ENCODE data around the gene TNIK.

Gene TNIK

DNA sequence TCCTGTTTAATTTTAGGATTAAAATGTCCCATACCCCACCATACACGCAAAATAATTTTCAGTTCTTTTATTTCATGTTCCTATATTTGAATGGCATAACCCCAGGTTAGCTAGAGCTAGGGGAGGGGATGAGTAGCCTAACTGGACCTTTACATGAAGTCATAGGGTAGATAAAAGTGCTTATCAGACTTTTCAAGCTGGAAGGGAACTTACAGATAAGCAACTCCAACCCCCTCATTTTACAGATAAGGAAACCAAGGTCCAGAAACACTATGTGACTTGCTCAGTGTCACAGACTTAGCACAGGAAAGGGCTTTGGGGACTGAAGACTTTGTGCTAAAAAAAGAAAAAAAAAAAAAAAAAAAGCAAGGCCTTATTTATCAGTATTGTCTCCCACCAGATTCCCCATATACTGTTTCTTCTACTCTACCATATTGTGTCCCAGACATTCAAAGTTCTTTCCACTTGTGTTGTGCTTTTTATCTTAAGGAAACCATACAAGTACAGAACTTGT, 10.6 kb upstream of the TNIK start:
- Histone ChIP-seq H3K4me3 (no peak overlapping the region), H3K27ac (no peak overlapping the region)

GRCh38 chr3:171469376-171469775, 9.2 kb upstream of the TNIK start:
- H3K4me3 ChIP-seq = no peak overlapping the region
- H3K27ac ChIP-seq = no peak overlapping the region

- H3K27ac ChIP-seq = no peak overlapping the region
- H3K4me3 ChIP-seq = no peak overlapping the region
Observed at GRCh38 chr3:171468296-171468906, 8.2 kb upstream of the TNIK start.

- no peak overlapping the region for H3K27ac ChIP-seq
- H3K4me3 ChIP-seq = no peak overlapping the region
Observed at GRCh38 chr3:171465763-171466162, 5.6 kb upstream of the TNIK start.

GRCh38 chr3:171464462-171464861, 4.3 kb upstream of the TNIK start:
- Histone ChIP-seq H3K27ac (no peak overlapping the region), H3K4me3 (no peak overlapping the region)

DNA sequence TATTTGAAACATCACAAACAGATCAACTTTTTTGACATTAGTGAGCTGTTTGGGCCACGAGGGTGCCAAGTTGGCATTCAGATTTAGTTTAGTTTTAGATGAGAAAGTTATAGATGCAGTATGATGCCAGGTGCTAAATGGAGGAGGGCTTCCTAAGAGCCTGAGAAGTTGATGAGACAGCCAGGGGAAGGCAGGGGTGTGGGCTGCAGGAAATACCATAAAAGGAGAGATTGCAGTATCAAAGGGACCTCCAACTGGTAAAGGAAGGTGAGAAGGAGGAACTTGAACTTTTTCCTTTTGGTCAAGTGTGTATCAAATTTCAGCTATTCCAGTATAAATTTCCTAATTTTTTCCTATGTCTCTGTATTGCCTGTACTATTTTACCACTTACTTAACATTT, 2.0 kb upstream of the TNIK start:
- Histone ChIP-seq H3K27ac (no peak overlapping the region), H3K4me3 (no peak overlapping the region)

- Histone ChIP-seq H3K27ac (peak overlapping the region in 4 of 21 experiments; percentile 70 to 84 (median 77)), H3K4me3 (peak overlapping the region in 6 of 7 experiments; percentile 49 to 77 (median 62))
Observed at GRCh38 chr3:171461525-171461917, 1.3 kb upstream of the TNIK start.

DNA sequence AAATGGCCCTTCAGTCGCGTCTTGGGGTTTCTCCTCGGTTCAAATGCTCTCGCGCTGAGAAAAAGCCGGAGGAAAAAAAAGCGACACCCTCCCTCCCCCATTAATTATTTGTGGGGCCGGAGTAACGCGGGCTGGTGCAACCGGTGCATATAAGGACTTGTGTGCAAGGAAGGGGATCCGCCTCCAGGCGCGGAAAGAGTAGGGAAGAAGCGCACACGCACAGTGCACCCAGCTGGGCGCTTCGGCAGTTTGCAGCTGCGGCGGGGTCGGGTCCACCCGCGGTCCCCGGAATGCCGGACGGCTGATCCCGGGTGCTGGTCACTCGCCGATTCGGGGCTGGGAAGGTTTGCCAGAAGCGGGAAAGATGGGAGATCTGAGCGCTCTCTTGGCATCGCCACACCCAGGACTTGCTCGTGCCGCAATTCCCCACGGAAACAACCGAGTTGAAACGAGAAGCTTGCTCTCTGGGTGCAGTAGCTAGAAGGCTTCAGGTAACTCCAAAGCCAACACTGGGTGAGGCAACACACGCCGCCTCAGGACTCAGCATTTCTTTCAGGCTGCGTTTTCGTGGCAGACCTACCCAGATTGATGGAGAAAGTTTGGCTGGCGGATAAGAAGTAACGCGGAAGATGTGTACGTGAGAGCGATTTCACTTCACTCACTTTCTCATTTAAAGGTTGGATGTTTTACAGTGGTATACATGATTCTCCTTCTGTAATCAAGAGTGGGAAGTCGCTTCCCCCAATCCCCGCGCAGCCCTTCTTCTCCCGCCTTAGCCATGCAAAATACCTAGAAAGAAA, 720 bp upstream of the TNIK start:
- Histone ChIP-seq H3K27ac (peak overlapping the region in 16 of 21 experiments; percentile 11 to 84 (median 64)), H3K4me3 (peak overlapping the region; percentile 49 to 77 (median 65))

DNA sequence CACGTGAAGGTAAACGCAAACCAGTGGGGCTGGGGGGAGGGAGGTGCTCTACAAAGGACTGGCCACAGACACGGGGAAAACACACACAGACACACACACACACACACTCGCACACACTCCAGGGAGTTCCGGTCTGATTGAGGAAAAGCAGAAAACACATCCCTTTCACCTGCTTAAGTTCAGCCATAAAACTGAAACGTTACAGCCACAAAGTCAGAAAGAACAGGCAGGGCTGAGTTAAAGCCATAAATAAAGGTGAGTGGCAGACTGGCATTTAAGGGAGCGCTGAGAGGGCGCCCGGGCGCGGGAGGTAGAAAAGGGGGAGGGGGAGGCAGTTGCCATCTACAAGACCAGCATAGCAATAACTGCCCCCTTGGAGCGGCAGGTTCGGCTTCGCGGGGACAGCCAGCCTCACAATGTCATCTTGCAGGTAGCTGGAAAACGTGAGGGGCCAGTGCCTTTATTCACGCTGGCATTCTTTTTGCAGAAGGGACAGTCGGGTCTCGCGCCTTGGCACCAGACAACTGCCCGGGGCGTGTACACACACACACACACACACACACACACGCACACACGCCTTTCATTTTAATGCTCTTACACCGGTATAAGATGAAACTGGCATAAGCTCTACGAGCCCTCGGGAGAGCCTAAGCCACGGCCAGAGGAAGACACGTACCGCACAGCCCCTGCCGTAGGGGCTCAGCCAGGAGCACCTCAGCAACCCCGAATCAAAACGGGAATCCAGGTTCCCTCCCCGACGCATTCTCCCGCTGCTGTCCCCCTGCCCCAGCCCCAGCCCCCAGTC, 866 bp downstream of the TNIK start:
- H3K4me3 ChIP-seq = peak overlapping the region; percentile 49 to 77 (median 65)
- H3K27ac ChIP-seq = peak overlapping the region in 16 of 21 experiments; percentile 31 to 84 (median 64)

DNA sequence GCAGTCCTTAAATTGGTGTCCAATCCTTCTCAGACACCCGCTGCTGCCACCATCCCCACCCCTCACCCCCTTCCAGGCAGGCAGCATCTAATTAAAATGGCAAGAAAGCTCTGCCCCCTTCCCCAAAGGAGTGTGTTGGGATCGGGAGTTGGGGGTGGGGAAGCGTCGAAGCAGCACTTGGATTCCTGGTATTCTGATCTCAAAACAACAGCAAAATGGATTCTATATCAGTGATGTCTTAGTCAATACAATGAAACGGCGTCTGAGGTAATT, 1.4 kb downstream of the TNIK start:
- peak overlapping the region in 7 of 21 experiments; percentile 16 to 84 (median 74) for H3K27ac ChIP-seq

GRCh38 chr3:171458071-171458863, 1.9 kb downstream of the TNIK start:
- peak overlapping the region in 9 of 21 experiments; percentile 14 to 84 (median 63) for H3K27ac ChIP-seq
- H3K4me3 ChIP-seq = peak overlapping the region in 6 of 7 experiments; percentile 49 to 77 (median 66)

More for the DNA sequence above, 1.4 kb downstream of the TNIK start:
- H3K4me3 ChIP-seq = peak overlapping the region; percentile 49 to 77 (median 65)

- Histone ChIP-seq H3K4me3 (peak overlapping the region in 6 of 7 experiments; percentile 49 to 77 (median 66)), H3K27ac (peak overlapping the region in 9 of 21 experiments; percentile 7 to 84 (median 14))
Observed at GRCh38 chr3:171457607-171458061, 2.6 kb downstream of the TNIK start.

DNA sequence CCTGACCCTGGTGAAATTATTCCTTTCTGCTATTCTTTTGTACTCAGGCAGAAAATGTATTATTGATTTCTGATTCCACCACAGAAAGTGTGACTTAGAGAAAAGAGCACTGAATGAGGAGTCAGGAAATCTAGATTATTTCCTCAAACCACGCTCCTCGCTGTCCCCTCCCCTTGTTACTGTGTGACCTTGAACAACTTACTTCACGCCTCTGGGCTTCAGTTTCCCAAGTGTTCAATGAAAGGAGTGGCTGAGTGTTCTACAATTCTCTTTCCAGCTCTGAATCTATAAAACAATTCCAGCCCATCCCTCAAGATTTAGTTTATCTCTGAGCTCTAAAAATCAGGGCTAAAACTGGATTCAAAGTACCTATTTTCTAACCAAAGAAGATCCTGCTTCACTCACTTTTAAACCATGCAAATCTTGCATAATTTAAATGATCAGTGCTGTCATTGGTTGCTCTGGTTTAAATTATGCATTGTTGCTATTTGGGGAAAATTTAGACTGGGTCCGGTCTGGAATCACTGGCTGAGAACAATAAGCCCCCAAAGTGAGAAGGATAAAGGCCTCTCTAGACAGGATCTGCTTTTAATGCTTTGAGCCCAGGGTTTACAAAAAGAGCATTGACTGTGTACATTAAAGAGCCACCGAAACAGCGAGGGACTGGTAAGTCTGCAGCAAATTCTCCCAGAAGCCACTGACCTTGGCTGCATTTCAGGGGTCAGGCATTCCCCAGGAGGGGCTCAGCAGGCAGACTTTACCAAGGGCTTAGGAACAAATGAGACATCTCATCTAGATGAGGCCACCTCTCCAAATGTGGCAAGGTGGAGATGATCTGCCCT, 3.2 kb downstream of the TNIK start:
- Histone ChIP-seq H3K4me3 (no peak overlapping the region), H3K27ac (peak overlapping the region in 5 of 21 experiments; percentile 7 to 84 (median 8))

DNA sequence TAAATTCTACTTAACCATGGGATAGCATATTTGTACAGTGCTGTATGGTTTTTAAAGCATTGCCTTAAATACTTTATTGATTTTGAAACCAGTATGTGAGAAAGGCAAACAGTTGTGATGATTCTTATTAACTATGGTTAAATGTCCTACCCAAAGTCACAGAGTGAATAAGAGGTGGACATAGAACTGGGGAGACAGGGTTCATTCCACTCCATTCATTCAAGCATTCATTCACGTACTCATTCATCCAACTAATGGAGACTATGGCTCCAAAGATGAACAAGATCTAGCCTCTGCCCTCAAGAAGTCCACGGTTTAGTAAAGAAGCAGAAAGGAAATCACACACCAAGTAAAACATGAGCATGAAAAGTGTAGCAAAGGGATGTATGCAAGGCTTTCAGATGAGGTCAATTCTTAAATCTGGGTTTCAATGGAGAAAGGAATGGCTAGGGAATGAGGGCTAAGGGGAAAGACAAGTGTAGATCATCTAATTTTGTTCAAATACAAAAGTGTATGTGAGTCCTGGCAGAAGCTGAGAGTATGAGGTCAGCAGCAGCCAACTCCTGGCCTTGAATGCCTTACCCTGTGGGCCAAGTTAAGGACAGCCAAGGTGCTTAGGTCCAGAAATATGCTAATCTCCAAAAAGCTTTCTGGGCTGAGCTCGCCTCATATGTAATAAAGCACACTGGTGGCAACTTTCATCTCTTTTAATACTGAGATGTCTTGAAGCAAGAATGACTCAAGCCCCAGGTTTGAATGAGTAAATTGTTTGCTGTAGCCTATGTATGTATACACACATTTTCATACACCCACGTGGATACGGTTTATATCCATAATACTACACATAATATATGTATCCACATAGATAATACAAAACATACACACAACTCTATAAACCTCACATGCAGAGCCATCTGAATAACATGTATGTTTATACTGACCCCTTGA, 4.3 kb downstream of the TNIK start:
- Histone ChIP-seq H3K27ac (no peak overlapping the region), H3K4me3 (no peak overlapping the region)

GRCh38 chr3:171454041-171454440, 6.2 kb downstream of the TNIK start:
- H3K4me3 ChIP-seq = no peak overlapping the region
- no peak overlapping the region for H3K27ac ChIP-seq

DNA sequence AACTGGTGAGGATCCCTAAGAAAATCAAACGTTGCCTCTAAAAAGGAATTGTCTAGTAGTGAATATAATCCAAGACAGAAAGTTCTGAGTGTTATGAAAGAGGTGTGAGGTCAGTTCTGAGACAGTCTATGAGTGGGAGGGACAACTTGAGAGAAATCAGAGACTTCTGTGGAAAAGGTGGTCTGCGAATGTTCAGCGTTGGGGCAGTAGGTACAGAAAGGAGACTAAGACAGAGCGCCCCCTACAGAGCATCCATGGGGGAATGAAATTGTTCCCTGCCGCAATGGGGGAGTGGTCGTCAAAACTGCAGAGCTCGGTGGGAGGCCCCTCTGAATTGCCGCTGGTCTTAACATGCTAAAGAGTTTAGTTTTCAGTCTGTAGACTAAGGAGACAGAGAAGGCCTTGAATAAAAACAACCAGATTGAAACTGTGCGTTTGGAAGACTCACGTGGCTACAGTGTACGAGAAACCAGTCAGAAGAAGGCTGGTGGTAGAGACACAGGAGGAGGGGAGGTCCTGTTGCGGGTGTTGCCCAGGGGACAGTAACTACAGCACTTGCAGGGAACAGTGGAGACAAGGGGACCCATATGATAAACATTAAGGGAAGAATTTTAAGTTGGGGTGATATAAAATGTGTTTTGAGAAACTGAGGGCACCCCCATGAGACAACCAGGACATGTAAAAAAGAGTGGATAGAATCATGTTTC, 6.9 kb downstream of the TNIK start:
- Histone ChIP-seq H3K4me3 (no peak overlapping the region), H3K27ac (no peak overlapping the region)

DNA sequence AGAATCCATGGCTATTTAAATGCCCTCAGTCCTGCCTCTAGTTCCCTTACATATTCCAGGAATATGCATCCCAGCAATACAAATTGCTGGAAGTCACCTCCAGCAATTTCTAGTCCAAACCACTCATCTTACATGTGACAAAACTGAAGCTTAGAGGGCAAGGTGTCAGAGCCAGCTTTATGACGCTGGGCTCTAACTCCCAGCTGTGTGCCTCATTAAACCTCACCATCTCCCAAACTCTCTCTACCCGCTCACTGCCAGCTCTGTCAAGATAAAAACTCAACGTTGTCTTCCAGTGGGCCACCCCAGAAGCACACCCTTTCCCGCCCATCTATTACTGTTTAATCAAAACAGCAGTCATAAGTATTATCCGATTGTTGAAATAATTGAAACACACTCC, 7.9 kb downstream of the TNIK start:
- Histone ChIP-seq H3K4me3 (no peak overlapping the region), H3K27ac (no peak overlapping the region)

Measured in skin epidermis (tissue), 12 donors.